Sciatic nerve (tissue), 2 donors: ENCODE data around the gene KSR2. TPM values are rescaled to one million over a fixed set of nuclear protein-coding genes. Genes with fewer than 3 reads are reported as not detected.

Experiments used
- ATAC-seq: fragments of 200-7000 bp; cut with Tn5 transposase; one replicate; pipeline ENCODE4 v1.9.1; 2020; ENCODE audit warnings: mild to moderate bottlenecking, moderate library complexity
- DNase-seq: peaks from one replicate; pipeline ENCODE4 v3.0.0-alpha.2; 2020; ENCODE audit warnings: low spot score
- intact Hi-C: fragments of 100-400 bp; cut with DNase I; formaldehyde crosslinking; loops from one replicate; pipeline ENCODE4 v1.14.2; 2022
- total RNA-seq: library from RNA; stranded (reverse); fragmentation: NEBNext Ultra II Directional; extraction: Animal tissue kit (Norgen Biotek cat#: 25700); gene quantifications from one replicate; pipeline ENCODE4 v1.2.1, GENCODE V29; 2021
- donor health status: DM: no; HTN: no; CAD: no.
- donor health status: DM: no; HTN: no; CAD: no.

Gene KSR2
- total RNA-seq, 1 donor from 2014 or later, result not detected

DNA sequence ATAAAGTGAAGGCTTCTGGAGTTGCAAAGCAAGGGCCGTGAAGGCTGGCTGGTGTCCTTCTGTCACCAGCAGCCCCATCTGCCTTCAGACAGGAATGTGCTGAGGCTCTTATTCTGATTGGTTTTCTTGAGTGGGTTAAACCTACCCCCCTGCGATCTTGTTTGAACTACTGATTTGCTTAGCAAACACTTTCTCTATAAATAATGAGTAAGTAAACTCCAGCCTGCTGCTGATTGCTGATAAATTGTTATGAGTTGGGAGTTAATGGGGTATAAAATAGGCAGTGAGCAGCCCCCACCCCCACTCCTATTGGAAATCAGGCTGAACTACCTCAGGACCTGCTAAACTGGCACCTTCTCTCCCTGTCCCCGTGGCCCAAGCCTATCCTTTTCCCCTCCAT, 461.2 kb downstream of the KSR2 start:
- DNase-seq (no peak), ATAC-seq (no peak)
- intact Hi-C loops, result no loop called here

DNA sequence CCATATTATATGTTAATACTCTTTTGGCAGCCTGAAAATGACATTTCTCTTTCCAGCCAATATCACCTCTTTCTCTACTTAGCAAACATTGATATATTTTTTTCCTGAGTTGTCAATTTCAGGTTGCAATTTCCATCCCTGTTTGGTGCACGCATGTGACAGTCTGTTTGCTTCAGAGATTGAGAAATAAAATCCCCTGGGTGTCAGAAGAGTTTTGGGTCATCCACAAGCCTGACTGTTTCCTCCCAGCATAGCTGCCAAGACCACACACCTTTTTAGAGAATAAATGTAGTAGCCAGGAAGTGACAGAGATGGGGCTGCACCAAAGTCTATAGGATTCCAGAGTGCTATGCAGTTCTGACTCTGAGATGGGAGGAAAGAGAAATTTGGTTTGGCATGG, 462.5 kb downstream of the KSR2 start:
- ATAC-seq, result no peak
- no peak for DNase-seq
- intact Hi-C loops, result no loop called here

DNA sequence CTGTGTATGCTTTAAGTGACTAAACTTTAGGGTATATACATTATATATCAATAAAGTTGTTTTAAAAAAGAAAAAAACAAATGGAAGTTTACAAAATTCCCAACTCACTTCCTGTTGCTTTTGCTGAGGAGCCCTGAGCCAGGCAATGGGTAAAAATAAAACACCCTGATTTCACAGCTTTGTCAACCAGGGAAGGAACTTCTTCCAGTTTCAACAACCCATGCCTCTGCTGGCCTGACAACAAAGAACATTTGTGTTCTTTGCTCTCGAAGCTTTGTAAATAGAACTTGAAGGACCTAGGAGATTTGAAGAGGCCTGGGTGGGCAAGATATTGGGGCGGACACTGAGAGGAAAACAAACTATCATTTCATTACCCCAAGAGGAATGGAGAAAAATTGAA, 466.2 kb downstream of the KSR2 start:
- DNase-seq, result no peak
- intact Hi-C loops, result no loop called here
- ATAC-seq, result peak; percentile 53

DNA sequence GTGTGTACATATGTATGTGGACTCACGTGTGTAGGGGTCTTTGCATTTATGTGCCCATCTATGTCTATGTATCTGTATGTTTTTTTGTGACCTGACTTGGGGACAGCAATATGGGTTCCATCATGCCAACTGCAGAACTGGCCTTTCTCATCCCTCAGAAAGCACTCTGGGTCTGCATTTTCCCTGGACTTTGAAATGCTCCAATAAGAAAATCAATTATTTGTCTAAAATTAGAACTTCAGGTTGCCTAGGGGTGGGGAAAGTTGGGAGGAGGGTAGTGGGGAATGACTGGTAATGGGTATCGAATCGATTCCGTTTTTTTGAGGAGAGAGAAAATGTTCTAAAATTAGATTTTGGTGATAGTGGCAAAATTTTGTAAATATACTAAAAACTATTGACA, 466.6 kb downstream of the KSR2 start:
- DNase-seq (no peak), ATAC-seq (no peak)
- intact Hi-C loops, result no loop called here

DNA sequence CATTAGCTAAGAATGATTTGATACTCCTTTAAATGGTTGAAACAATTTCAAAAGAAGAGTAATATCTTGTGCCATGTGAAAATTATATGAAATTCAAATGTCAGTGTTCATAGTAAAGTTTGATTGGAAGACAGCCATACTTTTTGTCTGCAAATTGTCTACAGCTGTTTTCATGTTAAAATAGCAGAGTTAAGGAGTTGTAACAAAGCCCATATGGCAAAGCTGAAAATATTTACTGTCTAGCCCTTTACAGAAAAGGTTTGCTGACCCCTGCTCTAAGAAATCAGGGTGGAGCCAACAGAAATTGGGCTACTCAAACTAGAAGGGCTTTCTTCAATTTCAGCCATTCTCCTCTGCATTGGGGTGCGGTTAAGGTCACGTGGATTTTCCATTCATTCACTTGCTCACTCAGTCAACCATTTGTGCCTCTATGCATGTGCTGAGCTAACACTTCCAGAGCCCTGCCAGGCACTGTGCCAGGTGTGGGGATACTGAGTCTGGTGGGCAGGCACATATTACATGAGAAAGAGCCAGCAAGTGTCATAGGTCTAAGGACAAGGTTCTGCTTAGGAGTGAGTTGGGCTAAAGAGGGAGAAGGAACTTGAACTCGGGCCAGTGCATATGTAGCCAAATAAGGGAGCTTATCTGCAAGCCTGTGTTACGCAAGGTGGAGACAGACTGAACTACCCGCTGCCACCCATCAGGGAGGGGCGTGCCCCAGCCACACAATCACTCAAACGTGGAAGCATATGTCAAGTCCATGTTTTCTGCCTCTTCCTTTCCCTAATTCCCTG, 467.5 kb downstream of the KSR2 start:
- DNase-seq (no peak), ATAC-seq (no peak)
- intact Hi-C loops, result no loop called here

DNA sequence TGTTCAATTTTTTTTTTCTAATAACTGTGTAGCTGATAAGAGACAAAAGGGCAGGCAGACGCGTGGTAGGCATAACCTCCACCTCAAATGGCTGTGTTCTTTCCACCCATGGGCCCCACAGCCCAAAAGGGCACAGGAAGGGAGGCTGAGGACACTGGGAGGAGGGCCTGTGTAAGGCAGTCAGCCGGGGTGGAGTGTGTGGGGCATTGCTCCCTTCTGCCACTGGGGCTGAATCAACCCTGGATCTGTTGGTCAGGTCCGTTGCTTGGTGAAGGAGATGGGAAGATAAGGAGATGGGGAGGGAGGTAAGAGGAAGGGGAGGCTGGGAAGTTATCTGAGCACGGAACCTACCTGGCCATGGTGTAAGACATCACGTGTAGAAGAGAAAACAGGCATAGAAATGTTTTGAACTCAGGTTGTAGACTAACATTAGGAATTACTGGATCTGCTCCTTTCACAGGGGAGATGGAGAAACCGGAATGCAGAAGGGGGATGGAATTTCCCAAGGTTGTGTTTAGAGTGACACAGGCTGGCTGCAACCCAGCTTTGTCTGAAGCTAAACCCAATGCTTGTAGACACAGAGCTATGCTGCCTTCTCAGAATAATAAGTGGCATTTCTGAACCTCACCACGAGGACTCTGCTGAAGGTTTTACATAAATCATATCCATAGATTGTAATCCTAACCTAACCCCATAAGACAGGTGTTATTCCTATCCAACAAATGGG, 468.9 kb downstream of the KSR2 start:
- no peak for DNase-seq
- no peak for ATAC-seq
- intact Hi-C loops, result no loop called here

DNA sequence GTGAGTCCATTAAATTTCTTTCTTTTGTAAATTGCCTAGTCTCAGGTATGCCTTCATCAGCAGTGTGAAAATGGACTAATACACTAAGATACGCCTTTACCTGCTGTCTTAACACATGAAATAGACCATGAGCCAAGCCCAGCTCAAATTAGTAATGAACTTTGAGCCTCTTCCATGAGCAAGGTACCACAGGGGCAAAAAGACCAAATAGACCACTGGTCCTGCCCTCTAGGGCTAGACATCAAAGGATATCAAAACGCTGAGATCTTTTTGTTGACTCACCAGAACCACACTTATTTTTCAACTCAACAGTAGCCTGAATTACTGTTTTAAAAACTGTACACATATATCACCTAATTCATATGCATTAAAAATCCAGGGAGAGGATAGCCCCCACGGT, 469.9 kb downstream of the KSR2 start:
- intact Hi-C loops, result no loop called here
- ATAC-seq, result no peak

DNA sequence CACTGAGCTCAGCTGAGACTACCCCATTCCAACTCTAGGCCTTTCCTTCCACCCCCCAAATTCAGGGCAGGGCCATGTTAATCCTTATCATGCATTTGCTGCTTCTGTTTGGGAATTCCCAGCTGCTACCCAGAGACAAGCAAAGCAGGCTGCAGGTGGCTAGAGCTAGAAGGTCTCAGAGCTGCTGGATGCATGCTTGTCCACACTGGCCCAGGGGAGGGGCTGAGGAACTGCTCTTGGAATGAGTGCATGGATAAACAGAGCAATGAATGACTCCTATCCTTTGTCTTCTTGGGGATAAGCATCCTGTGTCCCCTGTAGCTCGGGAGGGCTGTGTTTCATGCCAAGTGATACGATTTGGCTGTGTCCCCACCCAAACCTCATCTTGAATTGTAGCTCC, 470.5 kb downstream of the KSR2 start:
- intact Hi-C loops, result no loop called here
- no peak for ATAC-seq
- DNase-seq, result no peak

More for the DNA sequence above, 469.9 kb downstream of the KSR2 start:
- no peak for DNase-seq

DNA sequence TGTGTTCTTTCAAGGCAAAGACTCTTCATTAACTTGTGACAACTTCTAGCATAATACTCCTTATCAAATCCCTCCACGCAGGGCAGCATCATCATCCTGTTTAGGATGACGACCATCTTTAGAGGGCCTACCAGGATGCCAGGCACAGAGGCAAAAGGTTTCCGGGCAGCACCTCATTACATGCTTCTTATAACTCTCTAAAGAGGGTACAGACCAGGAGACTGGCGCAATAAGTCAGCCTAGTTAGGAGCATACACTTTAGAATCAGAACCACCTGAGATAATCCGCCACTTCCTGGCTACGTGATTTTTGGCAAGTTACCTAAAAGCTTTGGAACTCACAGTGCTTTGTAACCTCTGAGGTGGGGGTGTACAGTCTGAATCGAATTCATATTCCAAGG, 471.4 kb downstream of the KSR2 start:
- DNase-seq, result no peak
- intact Hi-C loops, result no loop called here
- no peak for ATAC-seq

DNA sequence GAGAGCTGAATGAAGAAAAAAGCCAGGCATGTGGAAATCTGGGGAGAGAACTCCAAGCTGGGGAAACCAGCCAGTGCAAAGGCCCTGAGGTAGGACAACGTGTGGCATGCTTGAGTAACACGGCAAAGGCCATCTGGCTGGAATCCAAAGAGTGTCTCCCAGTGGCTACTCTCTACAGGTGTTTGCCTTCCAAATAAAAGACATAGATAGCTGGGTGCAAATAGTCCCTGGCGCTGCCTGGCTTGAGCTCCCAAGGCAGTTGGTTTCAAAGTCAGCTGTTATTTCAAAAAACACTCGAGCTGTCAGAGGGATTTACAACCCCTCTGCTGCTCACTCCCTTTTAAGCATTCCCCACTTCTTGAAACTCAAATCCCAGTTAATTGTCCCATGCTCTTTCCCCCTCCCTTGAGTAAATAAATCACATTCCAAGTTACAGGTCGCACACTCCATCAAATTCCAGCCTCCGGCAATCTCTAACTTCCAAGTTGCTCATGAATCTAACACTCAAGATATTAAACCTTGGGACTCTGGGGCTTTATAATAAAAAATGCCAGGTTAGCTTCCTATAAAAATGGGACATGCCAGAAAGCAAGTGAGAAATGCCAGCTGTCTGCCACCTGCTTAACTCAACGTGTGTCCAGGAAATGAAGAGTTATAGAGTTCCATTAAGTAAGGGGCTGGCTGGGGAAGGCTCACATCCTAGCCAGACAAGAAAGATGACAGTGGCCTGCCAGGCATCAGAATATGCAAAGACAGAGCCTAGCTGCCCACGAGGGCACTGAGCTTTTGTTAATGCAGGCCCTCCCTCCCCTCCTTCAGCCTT, 473.7 kb downstream of the KSR2 start:
- intact Hi-C loops, result no loop called here
- ATAC-seq (no peak), DNase-seq (no peak)

DNA sequence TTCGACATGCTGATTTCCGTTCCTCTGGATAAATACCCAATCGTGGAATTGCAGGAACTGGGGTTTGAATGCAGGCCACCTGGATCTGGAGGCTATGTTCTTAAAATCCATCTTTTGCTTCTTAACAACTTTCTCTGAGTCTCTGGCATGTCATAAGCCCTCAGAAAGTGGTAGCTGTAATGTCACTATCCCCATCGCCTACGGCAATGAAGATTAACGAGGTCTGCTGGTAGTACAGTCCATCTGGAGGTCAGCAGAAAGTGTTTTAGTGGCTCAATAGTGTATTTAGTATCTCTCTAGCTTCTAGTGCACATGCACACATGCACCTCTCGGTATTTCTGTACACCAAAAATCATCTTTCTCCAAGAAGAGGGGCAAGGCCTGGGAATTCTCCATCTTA, 477.1 kb downstream of the KSR2 start:
- DNase-seq (no peak), ATAC-seq (no peak)
- intact Hi-C loops, result no loop called here

DNA sequence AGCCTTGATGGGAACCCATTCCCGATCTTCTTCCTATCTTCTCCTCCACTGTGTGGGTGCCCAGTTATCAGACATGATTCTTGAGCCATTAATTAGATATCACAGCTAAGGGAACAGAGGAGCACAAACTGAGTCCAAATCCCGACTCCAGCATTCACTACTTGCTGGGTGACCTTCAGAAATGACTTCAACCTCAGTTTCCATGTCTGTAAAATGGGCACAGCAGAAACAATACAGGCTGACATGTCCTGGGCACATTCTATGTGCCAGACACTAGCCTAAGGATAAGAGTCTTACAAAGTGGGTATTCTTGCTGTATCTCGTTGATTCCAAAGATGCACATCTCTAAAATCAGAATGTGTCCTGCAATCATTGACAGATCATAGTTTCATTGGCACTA, 478.7 kb downstream of the KSR2 start:
- no peak for ATAC-seq
- intact Hi-C loops, result no loop called here

DNA sequence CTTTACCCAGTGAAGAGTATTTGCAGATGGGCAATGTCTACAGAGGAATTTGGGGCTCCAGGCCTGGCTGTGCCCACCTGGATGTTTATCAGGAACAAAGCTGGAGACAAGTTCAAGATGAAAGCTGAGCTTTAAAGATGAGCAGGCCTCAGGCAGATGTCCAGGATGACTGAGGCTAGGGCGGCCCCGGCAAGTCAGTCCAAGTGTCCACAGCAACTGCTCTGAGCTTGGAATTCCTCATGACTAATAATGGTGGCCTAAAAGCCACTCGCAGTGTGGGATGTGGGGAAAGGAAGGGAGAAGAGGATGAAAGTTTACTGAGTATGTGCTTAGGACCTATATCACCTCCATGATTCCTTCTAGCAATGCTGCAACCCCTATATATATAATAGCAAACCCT, 479.1 kb downstream of the KSR2 start:
- DNase-seq (no peak), ATAC-seq (no peak)
- intact Hi-C loops, result no loop called here

More for the DNA sequence above, 478.7 kb downstream of the KSR2 start:
- no peak for DNase-seq

DNA sequence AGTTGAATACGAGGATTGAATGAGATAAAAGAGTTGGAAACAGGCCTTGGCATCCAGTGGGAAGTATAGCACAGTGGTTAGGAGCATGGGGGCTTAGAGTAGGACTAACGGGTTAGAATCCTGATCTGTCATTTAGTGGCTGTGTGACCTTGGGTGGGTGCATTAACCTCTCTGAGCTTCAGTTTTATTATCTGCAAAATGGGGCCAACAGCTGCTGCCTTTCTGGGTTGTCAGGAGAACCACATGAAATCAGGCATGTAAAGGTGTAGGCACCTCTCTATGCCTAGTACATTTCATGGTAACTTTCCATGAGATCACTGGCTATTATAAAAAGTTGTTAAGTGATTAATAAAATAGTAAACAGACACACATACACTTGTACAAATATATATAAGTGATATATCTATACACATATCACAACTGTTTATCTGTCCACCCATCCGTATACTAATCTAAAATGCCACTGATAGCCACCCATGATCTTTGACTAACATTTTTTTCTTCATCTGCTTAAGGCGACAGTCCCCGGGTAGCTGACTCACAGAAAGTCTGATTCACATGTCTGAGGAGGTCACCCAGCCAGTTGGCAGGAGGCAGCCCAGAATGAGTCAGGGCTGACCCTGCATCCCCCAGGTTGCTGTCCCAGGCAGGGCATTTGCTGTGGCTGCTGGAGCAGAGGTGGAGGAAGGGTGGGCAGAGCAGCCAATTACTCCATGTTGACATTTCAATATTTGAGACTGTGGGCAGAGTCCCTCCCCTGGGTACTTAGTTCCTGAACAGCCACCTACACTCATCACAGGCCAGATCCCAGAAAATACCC, 481.7 kb downstream of the KSR2 start:
- no peak for ATAC-seq
- intact Hi-C loops, result no loop called here
- no peak for DNase-seq

DNA sequence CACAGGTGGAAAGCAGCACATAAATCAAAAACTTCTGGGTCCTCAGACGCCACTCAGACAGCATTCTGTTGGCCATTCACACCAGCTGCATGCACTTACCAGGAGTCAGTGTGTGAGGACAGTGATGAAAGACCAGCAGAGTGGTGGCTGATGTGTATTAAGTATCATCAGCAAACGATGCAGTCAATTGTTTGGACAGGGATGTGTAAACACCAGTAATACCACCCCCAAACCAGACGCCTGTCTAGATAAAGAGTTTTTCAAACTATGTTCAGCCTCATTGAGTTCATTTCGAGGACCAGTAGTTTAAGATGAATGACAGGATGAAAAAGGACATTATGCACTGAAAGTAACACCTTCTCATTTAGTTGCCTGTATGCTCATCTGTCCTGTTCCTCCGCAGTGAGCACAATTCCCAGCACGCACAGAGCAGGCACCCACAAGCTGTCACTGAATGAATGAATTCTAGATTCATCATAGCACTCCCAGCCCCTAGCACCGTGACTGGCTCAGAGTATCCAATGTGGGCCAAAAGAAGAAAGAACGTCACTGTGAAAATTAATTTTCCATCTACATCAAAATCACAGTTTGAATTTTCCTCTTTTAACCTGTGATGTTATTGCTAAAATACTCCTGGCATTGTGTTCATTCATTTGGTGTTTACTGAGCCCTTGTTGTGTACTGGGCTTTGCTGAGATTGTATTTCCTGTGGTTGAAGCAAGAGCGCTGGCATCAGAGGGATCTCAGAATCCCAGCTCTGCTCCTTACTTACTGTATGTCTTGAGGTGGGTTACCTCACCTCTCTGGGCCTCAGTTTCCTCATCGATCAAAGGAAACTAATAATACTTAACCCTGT, 482.6 kb downstream of the KSR2 start:
- no peak for ATAC-seq
- intact Hi-C loops, result no loop called here
- DNase-seq, result no peak

DNA sequence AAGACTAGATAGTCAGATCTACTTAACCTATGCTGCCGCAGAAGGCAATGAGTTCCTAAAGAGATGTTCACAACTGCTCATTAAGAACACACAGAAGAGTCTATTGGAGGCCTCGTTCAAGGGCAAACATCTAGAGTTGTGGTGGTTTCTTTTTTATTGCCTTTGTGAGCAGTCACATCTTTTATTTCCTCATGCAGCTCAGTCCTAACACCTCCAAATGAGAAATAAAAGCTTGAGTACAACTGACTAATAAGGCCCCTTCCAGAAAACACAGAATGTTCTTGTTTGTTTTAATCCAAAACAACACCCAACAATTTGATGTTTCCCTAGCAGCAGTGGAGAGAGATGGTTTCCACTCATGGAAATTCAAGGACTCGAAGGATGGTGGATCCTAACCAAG, 483.9 kb downstream of the KSR2 start:
- ATAC-seq (no peak), DNase-seq (no peak)
- intact Hi-C loops, result no loop called here

DNA sequence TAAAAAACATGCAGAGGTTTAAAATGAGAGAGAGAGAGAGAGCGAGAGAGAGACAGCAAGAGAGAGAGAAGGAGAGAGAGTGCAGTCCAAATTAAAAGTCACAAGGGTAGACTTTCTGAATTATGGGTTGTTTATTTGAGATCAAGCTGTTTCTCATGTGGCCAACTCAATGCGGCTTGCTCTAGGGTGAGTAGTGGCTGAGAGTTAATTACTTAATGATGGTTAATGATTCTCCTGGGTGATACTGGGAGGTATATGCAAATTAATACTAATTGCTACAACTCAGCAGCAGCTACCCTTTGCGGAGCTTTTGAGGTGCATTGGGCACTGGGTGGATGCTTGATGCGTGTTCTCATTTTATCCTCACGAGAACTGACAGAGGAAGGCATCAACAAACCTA, 485.3 kb downstream of the KSR2 start:
- no peak for DNase-seq
- no peak for ATAC-seq
- intact Hi-C loops, result no loop called here

DNA sequence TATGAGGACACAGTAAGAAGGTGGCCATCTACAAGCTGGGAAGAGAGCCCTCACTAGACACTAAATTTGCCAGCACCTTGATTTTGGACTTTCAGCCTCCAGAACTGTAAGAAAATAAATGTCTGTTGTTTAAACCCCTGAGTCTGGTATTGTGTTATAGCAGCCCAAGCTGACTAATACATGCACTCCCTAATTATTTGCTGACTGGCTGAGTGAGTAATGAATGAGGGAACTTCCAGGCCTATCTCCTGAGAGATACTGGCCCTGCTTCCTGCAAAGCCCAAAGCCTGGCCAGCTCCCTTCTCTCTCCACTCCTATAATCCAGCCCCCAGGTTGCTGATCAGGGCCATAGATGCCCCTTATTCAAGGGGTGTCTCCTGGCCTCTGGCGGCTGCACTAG, 487.3 kb downstream of the KSR2 start:
- no peak for DNase-seq
- no peak for ATAC-seq
- intact Hi-C loops, result no loop called here
